T-helper 2 cell (primary cell): ENCODE measurements around the gene ARHGAP26.
A peak's percentile ranks its signal among the peaks of the same experiment; 100 is the strongest.
"Not testable (repeated sequence)": the region's sequence is repeated elsewhere in the genome, so short reads cannot be mapped to it uniquely, and the experiment has no call there.

Experiments used
- DNase-seq, 5 experiments: peaks; one replicate each; pipeline versions ENCODE4 v3.0.0 to v3.0.0-alpha.2; 2012 to 2022

ARHGAP26 gene

DNA sequence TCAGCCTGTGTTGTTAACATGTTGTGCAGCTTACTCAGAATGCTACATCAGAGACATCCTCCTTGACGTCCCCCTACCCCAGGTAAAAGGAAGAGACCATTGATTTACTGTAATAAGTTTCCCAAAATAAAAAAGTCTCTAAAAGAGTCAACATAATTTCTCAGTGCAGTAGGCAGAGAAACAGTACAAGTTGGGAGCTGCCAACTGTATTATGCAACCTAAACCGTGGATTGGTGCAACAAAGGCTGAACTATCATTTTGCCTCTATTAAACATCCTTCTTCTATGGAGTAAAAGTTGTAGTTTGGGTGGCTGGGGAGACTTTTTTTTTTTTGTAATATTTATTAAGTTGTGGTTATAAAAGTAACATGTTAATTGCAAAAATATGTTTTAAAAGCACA lies 425.3 kb downstream of the ARHGAP26 start:
- no peak for DNase-seq

DNA sequence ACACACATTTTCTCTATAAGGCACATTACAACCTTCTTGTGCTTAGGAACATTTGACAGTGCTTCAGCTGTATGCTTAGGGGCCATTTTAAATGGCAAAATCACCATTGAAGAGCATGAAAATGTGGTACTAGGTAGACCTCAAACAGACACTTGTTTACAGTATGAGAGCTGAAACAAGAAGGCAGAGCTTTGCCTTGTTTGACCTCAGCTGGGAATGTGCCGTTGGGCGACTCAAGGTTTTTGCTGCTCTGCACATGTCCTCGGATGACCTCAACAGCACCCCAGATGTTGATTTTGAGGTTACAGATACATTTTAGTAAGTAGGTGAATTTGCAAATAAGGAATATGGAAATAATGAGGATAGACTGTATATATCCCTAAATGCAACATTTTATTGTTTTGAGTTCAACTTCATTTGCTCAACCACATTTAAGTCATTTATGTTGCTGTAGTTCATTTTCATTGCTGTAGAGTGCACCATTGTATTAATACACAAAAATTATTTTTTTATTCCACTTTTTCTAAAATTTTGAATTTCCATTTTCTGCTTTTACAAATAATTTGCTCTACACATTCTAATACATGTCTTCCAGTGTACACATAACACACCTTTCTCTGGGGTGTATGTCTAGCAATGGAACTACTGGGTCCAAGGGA lies 426.6 kb downstream of the ARHGAP26 start:
- DNase-seq: no peak

DNA sequence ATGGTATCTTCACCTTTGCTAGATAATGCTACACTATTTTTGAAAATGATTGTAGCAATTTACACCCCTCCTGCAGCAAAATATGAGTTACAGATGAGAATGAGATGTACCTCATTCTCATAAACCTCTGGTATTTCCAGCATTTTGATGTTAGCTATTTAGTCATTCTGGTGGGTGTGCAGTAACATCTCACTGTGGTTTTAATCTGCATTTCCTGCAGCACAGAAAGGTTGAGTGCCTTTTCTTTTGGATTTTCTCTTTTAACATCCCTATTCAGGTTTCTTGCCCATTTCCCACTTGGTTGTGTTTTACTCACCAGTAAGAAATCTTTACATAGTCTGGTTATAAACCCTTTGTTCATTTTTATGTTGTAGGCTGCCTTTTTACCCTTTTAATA lies 427.1 kb downstream of the ARHGAP26 start:
- DNase-seq: no peak

DNA sequence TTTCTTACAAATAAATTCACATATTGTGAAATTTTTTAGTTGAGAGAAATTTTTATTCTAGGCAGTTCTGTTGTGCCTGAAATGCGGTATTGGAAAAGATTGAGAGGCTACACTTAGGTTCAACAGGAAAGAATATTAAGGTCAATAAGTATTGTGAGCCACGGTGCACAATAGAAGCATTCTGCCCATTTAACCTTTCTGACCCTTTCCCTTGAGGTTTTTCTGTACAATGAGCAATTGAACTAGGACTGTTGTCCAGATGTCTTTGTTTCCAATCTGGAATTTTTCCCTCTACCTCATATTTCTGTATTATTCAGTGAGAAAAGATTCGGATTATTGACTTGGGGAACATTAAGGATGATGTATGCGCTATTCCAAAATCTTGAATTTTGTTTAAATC lies 428.2 kb downstream of the ARHGAP26 start:
- no peak for DNase-seq

DNA sequence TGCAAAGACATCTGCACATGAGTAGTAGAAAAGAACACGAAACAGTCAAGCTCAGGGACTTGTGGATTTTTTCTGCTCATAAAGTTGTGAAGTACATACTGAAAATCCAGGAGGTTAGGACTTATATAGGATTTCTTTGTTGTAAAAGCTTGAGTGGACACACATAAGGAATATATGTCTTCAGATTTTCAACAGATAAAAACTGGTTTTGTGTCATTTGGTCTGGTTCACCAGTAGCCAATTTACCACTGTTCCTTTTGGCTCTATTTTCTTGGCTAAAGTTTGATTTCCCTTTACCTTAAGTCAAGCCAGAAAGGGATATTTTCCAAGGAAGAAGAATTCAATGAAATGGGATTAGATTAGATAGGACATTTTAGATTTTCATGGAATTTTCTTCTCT lies 429.0 kb downstream of the ARHGAP26 start:
- no peak for DNase-seq

DNA sequence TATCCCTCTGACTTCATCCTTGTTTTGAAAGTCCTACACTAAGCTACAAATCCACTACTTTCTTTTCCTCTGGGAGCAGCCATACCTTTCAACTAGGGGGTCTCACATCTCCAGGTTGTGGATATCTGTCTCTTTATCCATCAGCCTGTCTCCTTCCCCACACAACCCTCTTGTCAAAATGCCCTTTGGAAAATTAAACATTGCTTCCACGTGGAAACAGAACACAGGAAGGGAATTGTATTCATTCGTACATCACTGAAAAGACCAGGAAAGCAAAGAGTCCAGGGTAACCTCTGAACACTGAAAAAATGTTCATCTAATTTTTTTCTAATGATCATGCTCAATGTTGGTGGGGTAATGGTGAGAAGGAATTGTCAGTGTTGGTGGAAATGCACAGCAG lies 429.7 kb downstream of the ARHGAP26 start:
- no peak for DNase-seq

DNA sequence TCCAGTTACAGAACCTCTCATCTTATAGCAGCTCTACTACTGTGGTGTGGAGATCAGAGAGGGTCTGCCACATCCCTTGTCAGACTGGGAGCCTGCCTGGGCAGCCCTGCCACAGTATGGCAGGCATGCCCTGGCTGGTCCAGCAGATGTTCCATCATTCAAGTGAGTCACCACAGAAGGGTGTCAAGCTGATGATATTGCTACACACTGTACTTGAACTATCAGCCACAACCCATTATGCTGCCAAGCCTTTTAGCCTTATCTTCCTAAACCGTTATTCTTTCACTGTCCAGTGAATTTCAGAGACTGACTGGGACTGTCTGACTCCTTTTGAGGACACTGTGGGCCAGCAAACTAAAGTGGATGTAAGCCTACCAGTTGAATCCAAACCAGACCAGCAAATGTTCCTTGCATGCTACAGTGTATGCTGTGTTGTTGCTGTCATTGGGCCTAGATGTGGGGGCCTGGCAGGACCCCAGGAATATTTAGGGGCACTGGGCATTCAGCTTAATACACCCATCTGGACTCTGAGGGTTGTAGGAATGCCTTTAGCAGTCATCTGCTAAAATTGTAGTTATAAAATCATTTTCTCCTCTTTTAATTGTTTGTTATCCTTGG lies 430.7 kb downstream of the ARHGAP26 start:
- DNase-seq: no peak

DNA sequence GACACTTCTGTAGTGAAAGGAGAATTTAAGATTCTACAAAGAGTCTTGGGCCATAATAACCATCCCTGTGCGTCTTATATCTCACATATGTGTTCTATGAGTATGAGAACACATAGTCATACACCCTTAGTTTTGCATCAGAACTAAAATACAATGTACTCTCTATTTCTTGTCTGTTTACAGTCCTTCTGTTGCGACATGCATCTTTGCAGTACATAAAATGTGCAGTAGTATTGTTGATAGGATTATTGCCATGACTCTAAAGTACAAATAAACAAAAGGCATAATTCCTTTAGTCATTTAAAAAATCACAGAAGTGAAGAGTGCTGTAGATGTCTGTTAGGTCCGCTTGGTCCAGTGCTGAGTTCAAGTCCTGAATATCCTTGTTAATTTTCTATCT lies 431.4 kb downstream of the ARHGAP26 start:
- DNase-seq: no peak

DNA sequence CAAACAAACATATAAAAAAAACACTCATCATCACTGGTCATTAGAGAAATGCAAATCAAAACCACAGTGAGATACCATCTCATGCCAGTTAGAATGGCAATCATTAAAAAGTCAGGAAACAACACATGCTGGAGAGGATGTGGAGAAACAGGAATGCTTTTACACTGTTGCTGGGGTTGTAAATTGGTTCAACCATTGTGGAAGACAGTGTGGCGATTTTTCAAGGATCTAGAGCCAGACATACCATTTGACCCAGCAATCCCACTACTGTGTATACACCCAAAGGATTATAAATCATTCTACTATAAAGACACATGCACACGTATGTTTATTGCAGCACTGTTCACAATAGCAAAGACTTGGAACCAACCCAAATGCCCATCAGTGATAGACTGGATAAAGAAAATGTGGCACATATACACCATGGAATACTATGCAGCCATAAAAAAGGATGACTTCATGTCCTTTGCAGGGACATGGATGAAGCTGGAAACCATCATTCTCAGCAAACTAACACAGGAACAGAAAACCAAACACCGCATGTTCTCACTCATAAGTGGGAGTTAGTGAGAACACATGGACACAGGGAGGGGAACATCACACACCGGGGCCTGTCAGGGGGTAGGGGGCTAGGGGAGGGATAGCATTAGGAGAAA lies 433.3 kb downstream of the ARHGAP26 start:
- DNase-seq: not testable (repeated sequence)

DNA sequence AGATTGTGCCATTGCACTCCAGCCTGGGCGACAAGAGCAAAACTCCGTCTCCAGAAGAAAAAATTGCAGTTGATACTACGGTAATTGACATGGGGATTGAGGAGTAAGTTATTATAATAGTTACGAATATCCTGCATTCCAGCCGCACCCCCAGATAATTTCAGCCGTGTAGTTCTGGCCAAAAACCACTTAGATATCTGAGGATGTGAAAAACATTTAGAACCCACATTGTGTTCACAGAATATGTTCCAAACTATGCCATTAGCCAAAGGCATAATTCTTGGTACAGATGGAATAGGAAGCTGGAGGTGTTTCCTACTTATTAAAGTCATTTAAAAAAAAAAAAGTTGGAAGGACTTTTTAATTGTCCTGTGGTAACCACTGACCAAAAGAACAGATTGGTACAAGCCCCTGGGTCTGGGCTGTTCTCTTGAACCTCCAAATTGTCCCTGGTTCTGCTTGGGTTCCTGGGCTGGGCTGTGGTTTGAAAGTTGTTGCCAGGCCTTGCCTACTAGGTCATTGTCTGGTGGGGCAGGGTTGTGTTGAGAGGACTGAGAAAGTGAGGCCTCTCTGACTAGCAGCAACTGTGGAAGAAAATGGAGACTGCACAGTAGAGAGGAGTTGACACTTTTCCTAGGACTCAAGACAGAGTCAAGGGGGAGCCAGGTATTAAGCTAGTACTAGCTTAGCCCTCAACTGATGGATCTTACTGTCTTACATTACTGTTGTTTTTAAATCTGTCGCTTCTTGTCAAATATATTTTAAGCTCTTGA lies 434.5 kb downstream of the ARHGAP26 start:
- no peak for DNase-seq

DNA sequence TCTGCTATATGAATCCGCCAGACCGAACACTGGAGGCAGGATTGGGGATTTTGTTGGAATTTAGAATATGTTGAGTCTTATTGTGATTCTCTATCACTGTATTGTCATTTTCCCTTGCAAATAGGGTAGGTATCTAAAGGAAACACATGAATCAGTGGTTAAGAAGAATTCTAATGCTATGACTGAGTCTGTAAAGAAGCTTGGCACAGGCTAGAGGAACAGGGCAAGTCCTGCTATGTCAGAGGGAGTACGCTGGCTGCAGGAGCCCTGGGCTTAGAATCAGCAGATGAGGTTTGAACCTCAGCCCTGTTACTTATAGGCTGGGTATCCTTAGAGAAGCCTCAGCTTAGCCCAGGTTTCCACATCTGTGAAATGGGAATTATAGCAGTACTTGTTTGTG lies 435.2 kb downstream of the ARHGAP26 start:
- no peak for DNase-seq

DNA sequence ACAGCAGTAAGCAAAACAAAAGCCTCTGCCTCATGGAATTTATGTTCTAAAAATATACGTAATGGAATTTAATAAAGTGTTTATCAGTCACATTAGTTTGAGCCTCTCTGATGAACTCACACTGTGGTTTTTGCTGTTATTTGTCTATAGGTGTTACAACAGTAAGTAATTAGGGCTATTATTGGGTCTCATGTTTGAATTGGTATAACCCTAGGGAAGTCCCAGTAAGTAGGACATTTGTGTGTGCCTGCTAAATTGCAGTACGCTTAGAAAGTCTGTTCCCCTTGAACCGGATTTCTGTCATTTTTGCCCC lies 435.7 kb downstream of the ARHGAP26 start:
- no peak for DNase-seq

DNA sequence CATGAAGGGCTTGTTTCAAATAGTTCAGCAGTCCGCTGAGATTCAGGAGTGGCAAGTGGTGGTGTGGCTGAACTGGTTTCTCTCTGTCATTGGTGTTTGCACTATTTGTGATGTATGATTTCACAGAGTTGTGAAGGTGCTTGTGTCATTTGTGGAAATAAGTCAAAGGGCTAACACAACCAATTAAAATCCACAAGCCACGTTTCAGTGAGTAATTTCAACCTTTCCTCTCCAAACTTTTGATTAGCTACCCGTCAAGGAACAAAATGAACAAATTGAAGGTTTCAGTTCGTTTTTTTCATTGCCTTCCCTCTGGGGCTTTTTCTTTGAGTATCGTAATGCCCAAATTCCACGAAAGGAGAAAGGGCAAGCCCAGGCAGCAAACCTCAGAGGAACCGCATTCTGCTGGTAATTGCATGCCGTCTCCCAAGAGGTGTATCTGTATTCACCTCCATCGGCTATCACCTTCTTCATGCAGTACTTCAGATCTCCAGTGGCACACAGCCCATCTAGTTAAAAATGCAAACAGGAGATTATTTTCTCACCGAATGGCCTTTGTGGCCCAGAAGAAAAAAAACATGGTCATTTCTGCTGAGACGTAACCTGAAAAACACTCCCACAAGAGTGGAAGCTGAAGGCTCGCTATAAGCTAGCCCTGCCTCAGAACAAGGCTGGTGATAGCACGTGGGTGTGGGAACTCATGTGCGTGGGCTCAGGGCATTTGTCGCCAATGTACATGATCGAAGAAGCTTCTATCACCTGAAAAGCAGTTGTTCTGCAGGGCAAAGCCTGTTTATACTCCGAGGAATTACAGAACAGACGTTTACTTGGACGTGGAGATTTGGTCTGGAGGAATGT lies 436.2 kb downstream of the ARHGAP26 start:
- DNase-seq: peak in 1 of 5 experiments; percentile 61

DNA sequence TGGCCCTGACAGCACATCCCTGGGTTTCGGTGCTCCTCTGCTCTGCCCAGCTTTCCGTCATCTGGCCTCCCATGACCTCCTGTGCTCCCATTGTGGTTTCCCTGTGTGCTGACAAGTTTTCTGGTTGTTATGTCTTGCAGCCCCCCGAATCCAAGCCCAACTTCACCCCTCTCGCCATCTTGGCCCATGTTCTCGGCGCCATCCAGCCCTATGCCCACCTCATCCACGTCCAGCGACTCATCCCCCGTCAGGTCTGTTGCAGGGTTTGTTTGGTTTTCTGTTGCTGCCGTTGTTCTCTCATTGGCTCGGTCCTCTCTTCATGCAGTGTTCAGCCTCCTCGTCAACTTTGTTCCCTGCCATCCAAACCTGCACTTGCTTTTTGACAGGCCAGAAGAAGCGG lies 436.9 kb downstream of the ARHGAP26 start:
- no peak for DNase-seq

DNA sequence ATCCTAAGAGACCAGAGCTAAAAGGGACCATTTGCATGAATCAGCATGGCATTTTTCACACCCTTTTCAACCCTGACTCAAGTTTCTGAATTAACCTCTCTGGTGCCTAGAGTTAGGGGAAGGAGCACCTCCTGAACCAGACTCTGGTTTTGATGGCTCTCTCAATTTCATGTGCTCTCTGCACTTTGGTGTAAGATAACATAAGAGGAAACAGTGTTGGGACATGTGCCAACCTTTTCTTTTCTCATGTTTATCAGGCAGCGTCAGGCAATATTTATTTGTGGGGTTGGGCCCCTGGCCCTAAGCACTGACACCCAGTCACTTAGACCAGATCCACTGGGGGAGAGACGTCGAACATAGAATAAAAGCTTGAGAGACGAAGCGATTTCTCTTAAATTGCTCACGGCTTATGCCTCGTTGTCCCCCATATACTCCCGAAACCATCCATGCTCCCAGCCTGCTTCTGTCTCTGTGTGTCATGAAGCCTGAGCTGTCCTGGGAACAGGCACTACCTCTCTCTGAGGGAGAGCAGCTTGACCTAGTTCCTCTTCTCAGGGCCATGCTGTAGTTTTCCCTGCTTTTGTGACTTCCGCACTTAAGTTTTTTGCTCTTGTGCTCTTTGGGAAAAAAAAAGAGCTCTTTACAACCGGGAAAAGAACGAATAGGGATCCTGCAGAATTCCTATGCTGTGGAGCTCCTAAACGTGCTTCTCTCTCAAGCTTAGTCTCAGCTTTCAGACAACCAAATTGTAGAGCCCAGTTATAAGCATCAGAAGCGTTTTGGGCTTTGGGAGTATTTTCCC lies 437.6 kb downstream of the ARHGAP26 start:
- DNase-seq: no peak

DNA sequence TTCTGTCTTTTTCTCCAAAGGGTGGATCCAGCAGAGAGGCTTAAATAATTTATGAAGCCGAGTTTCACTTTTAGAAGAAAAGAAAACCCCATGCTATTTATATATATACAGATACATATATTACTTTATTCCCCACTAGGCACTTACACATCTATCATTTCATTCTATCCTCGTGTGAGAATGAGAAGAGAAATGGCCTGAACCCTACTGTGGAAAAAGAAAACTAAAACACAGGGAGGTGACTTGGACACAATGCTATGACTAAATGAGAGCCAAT lies 438.1 kb downstream of the ARHGAP26 start:
- DNase-seq: no peak

DNA sequence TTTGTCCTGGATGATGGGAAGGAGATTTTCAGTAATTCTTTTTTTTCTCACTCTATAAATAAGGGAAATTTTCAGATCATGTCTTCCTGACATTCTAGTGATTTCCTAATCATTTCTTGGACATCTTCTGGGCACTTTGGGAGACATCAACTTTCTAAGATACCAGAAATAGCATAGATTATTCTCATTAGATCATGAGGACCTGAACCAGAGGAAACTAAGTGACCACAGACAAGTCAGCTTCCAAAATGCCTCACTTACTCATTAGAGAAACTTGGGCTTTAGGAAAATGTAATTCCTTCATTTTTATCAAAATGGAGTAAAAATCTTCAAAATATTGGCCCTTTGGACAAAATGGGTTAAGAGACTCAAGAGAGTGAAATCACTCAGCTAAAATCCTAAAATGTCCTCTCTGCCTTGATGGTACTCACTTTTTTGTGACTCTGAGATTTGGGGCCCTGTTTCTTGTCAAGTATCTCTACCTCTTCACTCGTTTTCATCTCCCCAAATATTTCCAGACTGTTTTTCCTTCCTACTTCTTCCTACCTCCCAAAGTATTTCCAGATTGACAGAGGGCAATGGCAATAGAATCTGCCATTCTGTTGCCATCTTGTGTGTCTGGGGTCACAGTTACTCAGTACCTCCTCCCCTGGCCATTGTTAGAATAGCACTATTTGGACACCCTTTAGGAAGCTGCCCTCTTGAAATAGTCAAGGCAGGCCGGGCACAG lies 438.8 kb downstream of the ARHGAP26 start:
- no peak for DNase-seq

DNA sequence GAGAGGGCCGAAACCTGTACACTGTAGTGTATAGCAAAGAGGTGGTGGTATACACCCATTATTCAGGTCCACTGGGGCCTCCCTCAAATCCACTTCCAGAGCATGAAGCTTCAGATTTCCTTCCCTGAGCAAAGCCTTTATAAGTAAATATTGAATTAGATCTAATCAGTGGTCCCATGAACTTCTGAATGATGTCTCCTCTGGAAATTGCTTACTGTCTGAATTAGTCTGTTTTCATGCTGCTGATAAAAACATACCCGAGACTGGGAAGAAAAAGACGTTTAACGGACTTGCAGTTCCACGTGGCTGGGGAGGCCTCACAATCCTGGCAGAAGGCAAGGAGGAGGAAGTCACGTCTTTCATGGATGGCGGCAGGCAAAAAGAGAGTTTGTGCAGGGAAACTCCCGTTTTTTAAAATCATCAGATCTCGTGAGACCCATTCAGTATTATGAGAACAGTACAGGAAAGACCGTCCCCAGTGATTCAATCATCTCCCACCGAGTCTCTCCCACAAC lies 439.8 kb downstream of the ARHGAP26 start:
- no peak for DNase-seq

DNA sequence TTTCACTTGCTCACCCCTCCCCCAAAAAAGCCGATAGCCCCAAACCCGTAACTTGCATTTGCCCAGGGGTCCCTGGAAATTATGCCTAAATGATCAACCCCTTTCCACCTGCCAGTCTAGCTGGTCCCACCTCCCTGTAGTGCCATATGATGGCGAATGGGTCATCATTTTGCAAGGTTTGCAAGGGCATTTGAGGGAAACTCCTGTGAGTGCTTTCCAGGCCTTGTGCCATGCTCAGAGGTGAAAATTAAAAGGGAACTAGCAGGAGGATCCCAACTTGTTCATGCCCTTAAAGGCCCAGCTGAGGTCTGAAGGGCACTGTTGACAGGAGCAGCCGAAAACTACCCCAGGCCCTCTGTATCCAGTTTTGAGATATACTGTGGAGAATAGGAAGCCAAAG lies 440.4 kb downstream of the ARHGAP26 start:
- DNase-seq: no peak

DNA sequence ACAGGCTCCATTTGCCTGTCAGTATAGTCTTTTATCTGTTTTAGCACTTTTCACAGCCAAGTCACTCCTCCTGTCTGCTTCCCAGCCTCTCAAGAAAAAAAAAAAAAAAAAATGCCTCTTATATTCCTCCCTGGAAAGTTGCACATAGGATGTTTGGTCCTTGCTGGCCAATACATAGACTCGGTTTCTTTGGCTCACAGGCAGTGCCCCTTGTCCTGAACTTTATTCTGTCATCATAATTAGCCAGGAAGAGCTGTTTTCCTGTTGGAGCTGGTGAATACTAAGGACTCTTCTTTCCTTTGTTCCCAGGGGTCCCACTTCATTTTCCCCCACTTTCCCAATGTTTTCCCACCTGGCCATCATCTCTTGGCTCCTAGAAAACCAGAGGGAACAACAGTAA lies 442.1 kb downstream of the ARHGAP26 start:
- DNase-seq: no peak

DNA sequence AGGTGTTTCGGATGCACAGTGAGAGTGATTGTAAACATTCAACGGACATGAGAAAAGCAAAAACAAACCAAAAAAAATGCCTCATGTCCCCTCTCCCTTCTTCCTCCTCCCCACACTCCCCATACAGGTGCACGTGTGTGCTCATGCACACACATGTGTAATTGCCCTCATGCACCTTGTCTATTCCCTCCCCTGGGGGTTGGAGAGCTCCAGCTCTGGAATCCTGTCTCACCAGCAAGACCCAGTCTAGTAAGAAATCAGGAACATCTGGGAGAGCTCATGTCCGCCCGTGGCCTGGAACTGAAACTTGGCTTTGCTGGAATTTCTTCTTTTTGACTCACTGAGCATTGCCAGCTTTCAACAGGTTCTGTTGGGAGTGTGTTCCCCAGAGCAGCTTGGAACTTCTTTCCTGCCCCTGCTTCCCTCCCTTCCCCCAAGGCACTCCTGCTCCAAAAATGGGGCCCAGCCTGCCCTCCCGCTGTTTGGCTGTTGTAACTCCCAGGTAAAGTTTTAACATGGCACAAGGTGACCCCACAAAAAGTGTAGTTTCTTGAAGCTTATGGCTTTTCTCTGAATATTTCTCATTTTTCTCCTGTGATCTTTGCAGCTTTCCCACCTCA lies 443.2 kb downstream of the ARHGAP26 start:
- DNase-seq: no peak
